H1 (cell line): ENCODE data around the gene ANKFN1. TPM values are rescaled to one million over a fixed set of nuclear protein-coding genes. Genes with fewer than 3 reads are reported as not detected.

ENCODE experiments used
- CTCF ChIA-PET: fragments of 300-600 bp; sonication (Branson Sonifier 250); formaldehyde crosslinking; loops from one replicate; lab custom pipeline; 2021; ENCODE audit not compliant: partially characterized antibody; lab: Charles Lee
- POLR2A ChIA-PET: fragments of 300-600 bp; sonication (Branson Sonifier 250); formaldehyde crosslinking; loops from one replicate; lab custom pipeline; 2021; ENCODE audit warnings: inconsistent platforms; ENCODE audit not compliant: partially characterized antibody; lab: Charles Lee
- DNase-seq, 2 experiments: peaks; one replicate each; pipeline versions ENCODE4 v3.0.0 to v3.0.0-alpha.2; 2010 to 2022; ENCODE audit warnings: low spot score in 2 of 2, low read depth in 1 of 2, mixed read lengths in 1 of 2
- FAIRE-seq: peaks from 2 replicates; lab custom pipeline; 2011; peaks lifted over from hg19 to GRCh38; lab: Jason Lieb, UNC
- H2AFZ ChIP-seq: 2 replicates; pipeline ENCODE4 v1.8.1; 2012; ENCODE audit warnings: low read length, inconsistent platforms
- H2AK5ac ChIP-seq: 2 replicates; pipeline ENCODE4 v1.6.1; 2013; ENCODE audit warnings: low read depth, low read length
- H2BK120ac ChIP-seq: replicated peaks from 2 replicates; pipeline ENCODE3; 2013; ENCODE audit warnings: low read depth, low read length, inconsistent platforms
- H2BK12ac ChIP-seq: 2 replicates; pipeline ENCODE4 v1.6.1; 2013; ENCODE audit warnings: low read depth, low read length
- H2BK15ac ChIP-seq: 2 replicates; pipeline ENCODE4 v1.6.1; 2013; ENCODE audit warnings: low read length
- H2BK20ac ChIP-seq: 2 replicates; pipeline ENCODE4 v1.6.1; 2013; ENCODE audit warnings: low read length
- H2BK5ac ChIP-seq: 2 replicates; pipeline ENCODE4 v1.6.1; 2013; ENCODE audit warnings: low read depth, low read length
- H3K14ac ChIP-seq: 2 replicates; pipeline ENCODE4 v1.6.1; 2013; ENCODE audit warnings: inconsistent platforms; ENCODE audit not compliant: insufficient read length
- H3K18ac ChIP-seq: 2 replicates; pipeline ENCODE4 v1.6.1; 2013; ENCODE audit warnings: low read length; ENCODE audit errors: extremely low read depth
- H3K23ac ChIP-seq: 2 replicates; pipeline ENCODE4 v1.6.1; 2013; ENCODE audit warnings: inconsistent platforms; ENCODE audit not compliant: insufficient read length
- H3K23me2 ChIP-seq: 2 replicates; pipeline ENCODE4 v1.6.1; 2013; ENCODE audit warnings: low read depth, low read length
- H3K27ac ChIP-seq: 2 replicates; pipeline ENCODE4 v1.6.1; 2011; ENCODE audit warnings: low read depth, low read length, inconsistent platforms
- H3K27me3 ChIP-seq, 4 experiments: replicated peaks in 1 of 4; 1 replicate in 1 of 4; 2 replicates in 3 of 4; pipeline versions ENCODE4 v1.6.1 to v1.8.1; 2011 to 2013; ENCODE audit warnings: low read length in 3 of 4, mild to moderate bottlenecking in 3 of 4, inconsistent platforms in 2 of 4, mixed read lengths in 2 of 4, moderate library complexity in 1 of 4; ENCODE audit not compliant: control insufficient read depth in 3 of 4, insufficient read depth in 3 of 4; ENCODE audit errors: extremely low read depth in 1 of 4
- H3K36me3 ChIP-seq, 4 experiments: 2 replicates each; pipeline versions ENCODE4 v1.6.1 to v1.8.1; 2011 to 2013; ENCODE audit warnings: mild to moderate bottlenecking in 4 of 4, low read length in 3 of 4, moderate library complexity in 2 of 4, control low read depth in 1 of 4, inconsistent platforms in 1 of 4; ENCODE audit not compliant: insufficient read depth in 4 of 4, control insufficient read depth in 2 of 4
- H3K4ac ChIP-seq: replicated peaks from 2 replicates; pipeline ENCODE3; 2013; ENCODE audit warnings: low read length, low read depth, mixed read lengths, inconsistent platforms; ENCODE audit not compliant: insufficient read length
- H3K4me1 ChIP-seq, 4 experiments: replicated peaks in 1 of 4; 1 replicate in 1 of 4; 2 replicates in 3 of 4; pipeline versions ENCODE4 v1.6.1 to v1.8.1; 2011 to 2013; ENCODE audit warnings: low read length in 3 of 4, inconsistent platforms in 2 of 4, mixed read lengths in 1 of 4; ENCODE audit not compliant: insufficient read depth in 4 of 4, control insufficient read depth in 3 of 4
- H3K4me2 ChIP-seq, 2 experiments: 2 replicates each; pipeline versions ENCODE4 v1.6.1 to v1.8.1; 2011 to 2013; ENCODE audit warnings: low read depth in 2 of 2, low read length in 2 of 2, control low read depth in 1 of 2, inconsistent platforms in 1 of 2, mild to moderate bottlenecking in 1 of 2; ENCODE audit not compliant: insufficient read depth in 1 of 2
- H3K4me3 ChIP-seq, 4 experiments: fragments of 200-600, 300-600 bp in 1 of 4; sonication (generic), shearing (Covaris generic), sonication (Bioruptor Twin) in 1 of 4; 2 replicates each; pipeline versions ENCODE4 v1.5.1 to v1.8.1; 2011 to 2016; ENCODE audit warnings: low read length in 4 of 4, low read depth in 3 of 4, control low read depth in 2 of 4, inconsistent platforms in 2 of 4, mild to moderate bottlenecking in 2 of 4, mixed read lengths in 1 of 4, moderate library complexity in 1 of 4; ENCODE audit not compliant: insufficient read depth in 2 of 4; ENCODE audit errors: extremely low read depth in 1 of 4
- H3K56ac ChIP-seq: replicated peaks from 2 replicates; pipeline ENCODE3; 2013; ENCODE audit warnings: low read depth, mild to moderate bottlenecking, mixed read lengths, low read length, inconsistent platforms; ENCODE audit not compliant: insufficient read length
- H3K79me1 ChIP-seq: 2 replicates; pipeline ENCODE4 v1.6.1; 2013; ENCODE audit warnings: low read depth, low read length, control low read depth
- H3K79me2 ChIP-seq, 2 experiments: 2 replicates each; pipeline versions ENCODE4 v1.6.1 to v1.8.1; 2012 to 2013; ENCODE audit warnings: low read length in 2 of 2, mild to moderate bottlenecking in 2 of 2, inconsistent platforms in 1 of 2; ENCODE audit not compliant: insufficient read depth in 2 of 2, control insufficient read depth in 1 of 2
- H3K9ac ChIP-seq, 4 experiments: replicated peaks in 1 of 4; 1 replicate in 1 of 4; 2 replicates in 3 of 4; pipeline versions ENCODE4 v1.6.1 to v1.8.1; 2011 to 2013; ENCODE audit warnings: low read depth in 3 of 4, low read length in 3 of 4, control low read depth in 2 of 4, mild to moderate bottlenecking in 2 of 4, moderate library complexity in 2 of 4, inconsistent platforms in 1 of 4; ENCODE audit errors: extremely low read depth in 1 of 4
- H3K9me3 ChIP-seq, 2 experiments: 2 replicates each; pipeline versions ENCODE4 v1.6.1 to v1.8.1; 2012 to 2013; ENCODE audit warnings: mild to moderate bottlenecking in 2 of 2, moderate library complexity in 2 of 2, control low read depth in 1 of 2, inconsistent platforms in 1 of 2, low read depth in 1 of 2, low read length in 1 of 2, mixed read lengths in 1 of 2; ENCODE audit not compliant: insufficient read depth in 2 of 2
- H4K20me1 ChIP-seq, 2 experiments: replicated peaks in 1 of 2; 2 replicates each; pipeline versions ENCODE3 to v1.8.1; 2011 to 2013; ENCODE audit warnings: inconsistent platforms in 2 of 2, low read length in 2 of 2, mild to moderate bottlenecking in 1 of 2; ENCODE audit not compliant: insufficient read depth in 2 of 2, control insufficient read depth in 1 of 2
- H4K5ac ChIP-seq: 2 replicates; pipeline ENCODE4 v1.6.1; 2013; ENCODE audit warnings: low read length, low read depth, mixed read lengths, inconsistent platforms; ENCODE audit not compliant: insufficient read length
- H4K8ac ChIP-seq: 2 replicates; pipeline ENCODE4 v1.8.0; 2013; ENCODE audit warnings: mild to moderate bottlenecking, moderate library complexity, low read length, inconsistent platforms; ENCODE audit not compliant: insufficient read depth; ENCODE audit errors: extremely low read depth
- H4K91ac ChIP-seq: replicated peaks from 2 replicates; pipeline ENCODE3; 2013; ENCODE audit warnings: low read length, mixed read lengths, inconsistent platforms; ENCODE audit not compliant: insufficient read length
- BACH1 ChIP-seq: IDR thresholded peaks from 2 replicates; pipeline ENCODE4 v1.6.1; 2012; ENCODE audit warnings: low read length, improper control_type of control experiment
- BRCA1 ChIP-seq: IDR thresholded peaks from 2 replicates; pipeline ENCODE4 v1.6.1; 2012; ENCODE audit warnings: low read depth, low read length, improper control_type of control experiment
- CTCF ChIP-seq, 3 experiments: IDR thresholded peaks; 1 replicate in 2 of 3; 2 replicates in 1 of 3; pipeline versions ENCODE4 v1.5.1 to v1.6.1; 2011; ENCODE audit warnings: low read length in 3 of 3, mild to moderate bottlenecking in 3 of 3, inconsistent platforms in 2 of 3, low read depth in 1 of 3, moderate library complexity in 1 of 3; ENCODE audit not compliant: insufficient read depth in 1 of 3; ENCODE audit errors: control extremely low read depth in 1 of 3
- EGR1 ChIP-seq: IDR thresholded peaks from 2 replicates; pipeline ENCODE4 v1.6.1; 2011; ENCODE audit warnings: low read depth, low read length, borderline replicate concordance
- YY1 ChIP-seq: IDR thresholded peaks from 2 replicates; pipeline ENCODE4 v1.6.1; 2011; ENCODE audit warnings: low read depth, mild to moderate bottlenecking, low read length
- ZNF274 ChIP-seq: IDR thresholded peaks from 2 replicates; pipeline ENCODE4 v1.7.0; 2012; ENCODE audit warnings: low read length, borderline replicate concordance; ENCODE audit errors: extremely low read depth
- polyA plus RNA-seq, 7 experiments: library from polyadenylated mRNA; depleted of rRNA in 3 of 7; stranded (reverse) in 5 of 7; unstranded in 2 of 7; fragments of >200 nt in 5 of 7; fragments of 200-250 nt in 2 of 7; gene quantifications; 1 replicate in 5 of 7; 2 replicates in 1 of 7; 4 replicates in 1 of 7; pipeline versions ENCODE4 v1.2.1 to v1.2.3, GENCODE V29; 2011 to 2013; ENCODE audit warnings: missing spikeins in 2 of 7, mixed read lengths in 2 of 7
- total RNA-seq: library from RNA; stranded (reverse); fragmentation: NEBNext Ultra II Directional; extraction: Animal tissue kit (Norgen Biotek cat#: 25700); gene quantifications from 2 replicates; pipeline ENCODE4 v1.2.1, GENCODE V29; 2021

ANKFN1 gene
- total and polyA plus RNA-seq, 2 of the 8 experiments (the other 6 are each of a cell fraction or from before 2014, with no cell fraction given), result not detected

- H3K79me2 ChIP-seq, result no peaks in the 10 kb centered on the region
- DNase-seq (no peak), FAIRE-seq (no peak)
- H2BK15ac ChIP-seq, result no peak overlapping the region
- no peak overlapping the region for H4K8ac ChIP-seq
- H3K79me1 ChIP-seq, result no peaks in the 10 kb centered on the region
- no peaks in the 10 kb centered on the region for H3K27me3 ChIP-seq
- no peak overlapping the region for H3K23ac ChIP-seq
- H3K4me2 ChIP-seq, result no peak overlapping the region
- no peak overlapping the region for H3K27ac ChIP-seq
- H3K56ac ChIP-seq, result no peak overlapping the region
- H3K9me3 ChIP-seq, result no peaks in the 10 kb centered on the region
- H3K36me3 ChIP-seq, result no peaks in the 10 kb centered on the region
- H2BK120ac ChIP-seq, result no peak overlapping the region
- TF ChIP-seq BACH1 (no peak), CTCF (IDR thresholded peaks at IDR 0.05; ENCODE audit: control extremely low read depth in 1 of 3, insufficient read depth in 1 of 3, low read depth in 1 of 3, low read length in 3 of 3) (no peak), BRCA1 (no peak), YY1 (no peak), EGR1 (no peak), ZNF274 (no peak)
- no peak overlapping the region for H3K4me3 ChIP-seq
- CTCF ChIA-PET, result interaction anchor here (1.3 kb wide), 1 partner anchor 183 kb away, joined by 3 read pairs; no protein-coding TSS in a partner anchor
- H3K14ac ChIP-seq, result no peak overlapping the region
- H2AFZ ChIP-seq, result no peak overlapping the region
- H2AK5ac ChIP-seq, result no peak overlapping the region
- no peak overlapping the region for H2BK5ac ChIP-seq
- no peak overlapping the region for H2BK12ac ChIP-seq
- H3K23me2 ChIP-seq, result no peaks in the 10 kb centered on the region
- H3K9ac ChIP-seq, result no peak overlapping the region
- H3K4ac ChIP-seq, result no peak overlapping the region
- no peak overlapping the region for H2BK20ac ChIP-seq
- no peak overlapping the region for H3K18ac ChIP-seq
- H3K4me1 ChIP-seq, result no peaks in the 10 kb centered on the region
- POLR2A ChIA-PET, result no interaction called here
- no peak overlapping the region for H4K5ac ChIP-seq
- H4K20me1 ChIP-seq, result no peaks in the 10 kb centered on the region
- no peak overlapping the region for H4K91ac ChIP-seq
These were observed 139.3 kb downstream of the ANKFN1 start for GRCh38 chr17:56292578-56292977.
